GM12891 (cell line): ENCODE results near the gene FSTL4.

Source experiments
- DNase-seq: peaks from one replicate; pipeline ENCODE4 v3.0.0; 2011; ENCODE audit warnings: low spot score; ENCODE audit not compliant: insufficient read length
- FAIRE-seq: peaks from 2 replicates; lab custom pipeline; 2011; peaks lifted over from hg19 to GRCh38; lab: Jason Lieb, UNC
- PAX5 ChIP-seq: IDR thresholded peaks from 2 replicates; pipeline ENCODE4 v1.6.1; 2011; ENCODE audit warnings: low read length, moderate library complexity, mild to moderate bottlenecking; ENCODE audit not compliant: insufficient read depth, severe bottlenecking
- POLR2A ChIP-seq: IDR thresholded peaks from 2 replicates; pipeline ENCODE4 v1.6.1; 2011; ENCODE audit warnings: low read depth, low read length, control low read depth
- POLR2AphosphoS5 ChIP-seq: IDR thresholded peaks from 2 replicates; pipeline ENCODE4 v1.6.1; 2011; ENCODE audit warnings: low read depth, low read length, control low read depth
- POU2F2 ChIP-seq: IDR thresholded peaks from 2 replicates; pipeline ENCODE4 v1.6.1; 2011; ENCODE audit warnings: low read depth, mild to moderate bottlenecking, control low read depth, low read length, moderate library complexity
- SPI1 ChIP-seq: IDR thresholded peaks from 2 replicates; pipeline ENCODE4 v1.6.1; 2011; ENCODE audit warnings: low read depth, low read length, control low read depth
- TAF1 ChIP-seq: IDR thresholded peaks from 2 replicates; pipeline ENCODE4 v1.6.1; 2011; ENCODE audit warnings: low read depth, low read length, control low read depth

FSTL4 gene

DNA sequence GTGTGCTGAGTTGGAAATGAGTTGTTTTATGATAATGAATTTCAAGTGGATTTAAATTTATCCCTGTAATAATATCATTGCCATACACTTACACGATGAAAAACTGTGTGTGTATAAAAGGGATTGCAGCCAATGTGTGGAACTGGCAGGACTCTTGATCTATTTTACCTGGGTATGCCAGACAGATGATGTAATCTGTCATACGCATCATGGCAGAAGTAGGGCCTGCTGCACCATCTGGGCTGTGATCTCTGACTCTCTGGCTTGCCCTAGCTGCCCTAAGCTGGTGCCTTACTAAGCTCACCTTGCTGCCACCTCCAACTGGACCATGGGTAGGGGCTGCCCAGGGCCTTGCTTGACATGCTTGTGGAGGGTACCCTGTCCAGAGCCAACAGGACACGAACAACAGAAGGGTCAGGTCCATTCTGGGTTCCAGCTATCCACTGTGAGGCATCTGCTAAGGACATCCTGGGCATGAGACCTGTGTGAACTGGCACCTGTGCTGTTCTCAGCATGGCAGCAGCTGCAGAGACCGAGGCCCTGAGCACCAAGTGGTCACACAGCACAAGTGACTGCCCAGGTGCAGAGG, 184.2 kb downstream of the FSTL4 start:
- FAIRE-seq (no peak), DNase-seq (no peak)
- TF ChIP-seq SPI1 (no peak), POU2F2 (no peak), PAX5 (no peak), POLR2A (no peak), POLR2AphosphoS5 (no peak), TAF1 (no peak)

DNA sequence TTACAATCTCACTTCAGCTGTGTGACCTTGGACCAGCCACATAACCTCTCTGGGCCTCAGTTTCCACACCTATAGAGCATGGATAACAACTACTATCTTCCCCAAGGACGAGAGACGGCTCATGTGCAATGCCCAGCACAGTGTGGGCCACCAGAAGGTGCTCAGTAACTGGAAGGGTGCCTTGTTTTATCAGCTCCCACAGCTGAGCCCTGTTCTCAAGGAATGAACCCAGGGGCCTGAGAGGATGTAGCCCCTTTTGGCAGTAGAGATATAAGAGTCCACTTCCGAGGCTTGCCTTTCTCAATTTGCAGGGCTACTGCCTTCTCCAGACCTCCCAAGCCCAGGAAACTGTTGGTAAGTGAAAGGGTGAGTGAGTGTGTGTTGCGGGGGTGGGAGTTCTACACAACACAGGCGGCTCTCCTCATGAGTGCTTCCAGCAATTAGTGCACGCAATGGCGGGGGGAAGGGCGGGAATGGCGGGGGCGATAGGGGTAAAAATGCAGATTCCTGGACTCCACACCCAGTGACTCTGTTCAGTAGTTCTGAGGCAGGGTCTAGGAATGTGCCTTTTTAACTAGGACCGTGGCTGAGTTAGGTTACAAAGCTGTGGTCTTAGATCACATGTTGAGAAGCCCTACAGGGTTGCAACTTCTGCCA, 185.1 kb downstream of the FSTL4 start:
- FAIRE-seq, result no peak

DNA sequence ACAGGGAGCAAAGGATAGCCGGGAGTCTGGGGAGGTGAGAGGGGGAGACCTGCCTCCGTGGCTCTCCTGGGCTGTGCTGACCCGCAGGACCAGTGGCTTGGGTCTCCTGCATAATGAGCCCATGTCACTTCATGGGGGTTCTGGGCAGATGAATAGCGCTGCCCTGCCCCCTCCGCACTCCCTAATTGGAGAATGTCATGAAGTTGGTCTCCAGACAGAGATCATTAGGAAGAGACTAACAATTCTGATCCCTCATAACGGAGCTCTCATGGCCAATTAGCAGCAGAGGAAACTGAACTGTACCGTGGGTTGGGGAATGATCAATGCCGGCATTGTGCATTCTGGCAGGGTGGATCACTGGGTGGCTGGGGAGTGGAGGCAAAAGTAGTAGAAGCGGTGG, 186.1 kb downstream of the FSTL4 start:
- TF ChIP-seq POLR2A (no peak), SPI1 (no peak), POU2F2 (no peak), PAX5 (no peak), POLR2AphosphoS5 (no peak), TAF1 (no peak)
- DNase-seq, result no peak
- FAIRE-seq, result no peak

More for the DNA sequence above, 185.1 kb downstream of the FSTL4 start:
- TF ChIP-seq SPI1 (no peak), POU2F2 (no peak), POLR2AphosphoS5 (no peak), POLR2A (no peak), TAF1 (no peak), PAX5 (no peak)
- DNase-seq, result no peak

DNA sequence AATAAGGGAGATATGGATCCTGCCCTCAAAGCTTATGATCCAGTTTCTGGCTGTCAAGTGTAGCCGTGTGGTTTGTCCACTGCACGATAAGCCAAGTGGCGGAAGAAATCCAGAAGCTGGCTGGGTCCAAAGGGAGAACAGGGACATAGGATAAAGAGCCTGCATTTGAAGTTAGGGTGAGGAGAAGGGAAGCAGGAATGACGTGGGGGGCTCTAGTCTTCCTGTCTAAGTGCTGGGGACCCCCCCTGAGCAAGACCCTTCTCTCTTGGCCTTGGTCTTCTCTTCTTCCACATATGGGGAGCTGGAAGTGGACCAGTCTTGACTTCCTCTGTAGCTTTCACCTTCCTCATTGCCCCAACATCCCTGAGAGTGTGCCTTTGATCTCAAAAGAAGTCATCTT, 186.6 kb downstream of the FSTL4 start:
- no peak for DNase-seq
- TF ChIP-seq POLR2A (no peak), POU2F2 (no peak), TAF1 (no peak), PAX5 (no peak), SPI1 (no peak), POLR2AphosphoS5 (no peak)
- no peak for FAIRE-seq

- FAIRE-seq, result no peak
- no peak for TF ChIP-seq POU2F2
- no peak for TF ChIP-seq POLR2A
- no peak for TF ChIP-seq TAF1
- TF ChIP-seq PAX5, result no peak
- TF ChIP-seq SPI1, result no peak
- no peak for TF ChIP-seq POLR2AphosphoS5
- DNase-seq, result no peak
These were observed 187.1 kb downstream of the FSTL4 start for GRCh38 chr5:133425222-133425621.

GRCh38 chr5:133423618-133424282, 188.6 kb downstream of the FSTL4 start:
- FAIRE-seq (peak; percentile 91), DNase-seq (peak; percentile 61)
- TF ChIP-seq TAF1 (no peak), POLR2AphosphoS5 (no peak), PAX5 (no peak), SPI1 (no peak), POU2F2 (no peak), POLR2A (no peak)

GRCh38 chr5:133423011-133423617, 189.2 kb downstream of the FSTL4 start:
- TF ChIP-seq SPI1 (no peak), POLR2A (no peak)
- FAIRE-seq (no peak), DNase-seq (no peak)

GRCh38 chr5:133421806-133422205, 190.5 kb downstream of the FSTL4 start:
- no peak for DNase-seq
- TF ChIP-seq POLR2A (no peak), SPI1 (no peak), TAF1 (no peak), PAX5 (no peak), POU2F2 (no peak), POLR2AphosphoS5 (no peak)
- no peak for FAIRE-seq

DNA sequence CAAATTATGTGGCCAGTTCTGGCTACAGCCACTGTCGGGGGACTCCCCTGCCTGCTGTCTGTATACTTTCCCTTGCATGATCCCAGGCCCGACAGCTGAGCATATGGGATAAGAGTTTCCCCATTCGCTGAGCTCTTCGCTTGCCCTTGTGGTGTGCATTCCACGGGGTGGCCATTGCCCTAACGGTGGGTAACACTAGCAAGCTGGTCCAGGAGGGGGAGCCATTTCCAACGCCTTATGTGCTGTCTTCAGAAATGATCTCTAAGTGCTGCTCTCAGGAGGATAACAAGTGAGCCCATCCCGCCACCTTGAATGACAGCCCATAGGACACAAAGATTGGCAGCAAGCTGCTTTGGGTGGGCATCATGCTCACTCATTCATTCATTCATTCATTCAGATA, 190.9 kb downstream of the FSTL4 start:
- no peak for FAIRE-seq
- DNase-seq, result no peak
- no peak for TF ChIP-seq POU2F2
- TF ChIP-seq POLR2AphosphoS5, result no peak
- no peak for TF ChIP-seq POLR2A
- TF ChIP-seq SPI1, result no peak
- TF ChIP-seq TAF1, result no peak
- TF ChIP-seq PAX5, result no peak

DNA sequence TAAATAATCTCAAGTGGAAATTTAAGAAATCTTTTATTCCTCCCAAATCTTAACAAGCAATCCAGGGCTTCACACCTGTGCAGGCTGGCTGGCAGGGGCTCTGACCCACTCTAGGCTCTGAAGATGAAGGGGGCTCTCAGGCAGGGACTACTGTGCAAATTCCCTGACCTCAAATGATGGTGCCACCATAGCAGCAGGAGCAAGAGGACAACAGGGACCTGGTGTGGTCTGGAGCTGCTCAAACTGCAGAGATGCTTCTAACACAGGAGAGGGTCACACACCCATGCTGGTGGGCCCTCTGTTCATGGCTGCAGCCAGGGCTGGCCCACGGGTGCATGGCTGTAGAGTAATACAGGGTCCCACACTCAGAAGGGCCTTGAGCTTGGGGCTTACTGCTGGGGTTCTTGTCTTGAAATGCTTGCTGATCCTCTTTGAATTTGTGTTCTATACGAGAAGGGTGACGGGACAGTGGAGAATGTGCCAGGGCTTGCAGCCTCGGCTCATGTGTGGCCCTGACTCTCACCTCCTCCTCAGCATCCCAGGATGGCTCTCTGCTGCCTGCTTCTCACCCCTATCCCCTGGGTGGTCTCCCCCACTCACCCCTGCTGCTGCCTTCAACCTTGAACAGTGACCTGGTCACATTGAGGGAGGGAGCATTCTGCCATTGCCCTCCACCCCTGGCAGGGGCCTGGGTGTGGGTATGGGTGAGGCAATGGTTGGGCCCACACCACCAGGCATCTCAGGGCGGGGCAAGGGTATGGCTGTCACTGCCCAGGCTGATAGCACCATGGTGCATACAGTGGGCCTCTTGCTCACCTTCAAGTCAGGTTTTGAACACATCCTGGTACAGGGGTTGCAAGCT, 191.7 kb downstream of the FSTL4 start:
- no peak for TF ChIP-seq POU2F2
- TF ChIP-seq POLR2AphosphoS5, result no peak
- no peak for TF ChIP-seq PAX5
- no peak for TF ChIP-seq TAF1
- TF ChIP-seq SPI1, result no peak
- no peak for TF ChIP-seq POLR2A
- no peak for DNase-seq
- FAIRE-seq, result no peak
